Ascending aorta (tissue), 2 donors: ENCODE measurements around the gene TCAP. TPM values are rescaled to one million over a fixed set of nuclear protein-coding genes. Genes with fewer than 3 reads are reported as not detected.
A peak's percentile ranks its signal among the peaks of the same experiment; 100 is the strongest.

ENCODE experiments used
- DNase-seq, 2 donors: peaks; one replicate each; pipeline ENCODE4 v3.0.0-alpha.2; 2019; ENCODE audit warnings: low spot score in 2 of 2
- H3K27ac ChIP-seq, 2 donors: fragments of 200-600 bp; sonication (generic); one replicate each; pipeline ENCODE4 v1.5.1; 2016 to 2017; ENCODE audit warnings: mild to moderate bottlenecking in 1 of 2
- H3K27me3 ChIP-seq: fragments of 200-600 bp; sonication (generic); one replicate; pipeline ENCODE4 v1.5.1; 2017
- H3K36me3 ChIP-seq, 2 donors: fragments of 200-600 bp; sonication (generic); one replicate each; pipeline ENCODE4 v1.5.1; 2016
- H3K4me1 ChIP-seq, 2 donors: fragments of 200-600 bp; sonication (generic); one replicate each; pipeline ENCODE4 v1.5.1; 2016 to 2017; ENCODE audit warnings: mild to moderate bottlenecking in 1 of 2
- H3K4me3 ChIP-seq, 2 donors: fragments of 200-600 bp; sonication (generic); one replicate each; pipeline ENCODE4 v1.5.1; 2016 to 2017; ENCODE audit warnings: mild to moderate bottlenecking in 1 of 2
- H3K9me3 ChIP-seq, 2 donors: fragments of 200-600 bp; sonication (generic); one replicate each; pipeline ENCODE4 v1.5.1; 2016
- CTCF ChIP-seq, 3 experiments: fragments of 200-600 bp in 2 of 3; fragments of 450-650 bp in 1 of 3; sonication (generic) in 2 of 3; IDR thresholded peaks; one replicate each; pipeline ENCODE4 v1.5.1; 2016 to 2019; ENCODE audit warnings: antibody characterized with exemption in 3 of 3, mild to moderate bottlenecking in 1 of 3, moderate library complexity in 1 of 3
- intact Hi-C: fragments of 100-400 bp; cut with DNase I; formaldehyde crosslinking; loops from one replicate; pipeline ENCODE4 v1.15.1; 2023
- total RNA-seq: library from RNA; depleted of rRNA; stranded (reverse); fragments of >200 nt; gene quantifications from one replicate; pipeline ENCODE4 v1.1.0, GENCODE V29; 2016

The TCAP gene
- total RNA-seq, 1 donor from 2014 or later, result not detected

- H3K36me3 ChIP-seq, result no peaks in the 10 kb centered on the region
- TF ChIP-seq CTCF (IDR thresholded peaks at IDR 0.05), result no peak
- H3K27me3 ChIP-seq, result peaks cover 13% of the 10 kb centered on the region
- DNase-seq, result no peak
- H3K9me3 ChIP-seq, result no peaks in the 10 kb centered on the region
- no peak overlapping the region for H3K4me3 ChIP-seq
- peaks cover 7 to 13% of the 10 kb centered on the region in 2 donors for H3K4me1 ChIP-seq
- H3K27ac ChIP-seq, result no peak overlapping the region
- intact Hi-C loops, result no loop called here
Observed at GRCh38 chr17:39624313-39624712, 40.8 kb upstream of the TCAP start.

- no peak for TF ChIP-seq CTCF (IDR thresholded peaks at IDR 0.05)
- Histone ChIP-seq H3K36me3 (no peaks in the 10 kb centered on the region), H3K27ac (no peak overlapping the region), H3K4me1 (peaks cover 7 to 13% of the 10 kb centered on the region in 2 donors), H3K9me3 (no peaks in the 10 kb centered on the region), H3K27me3 (peaks cover 13% of the 10 kb centered on the region), H3K4me3 (no peak overlapping the region)
- intact Hi-C loops, result no loop called here
- peak in 1 of 2 donors; percentile 57 for DNase-seq
Observed at GRCh38 chr17:39625198-39625785, 39.9 kb upstream of the TCAP start.

GRCh38 chr17:39626171-39627046 is 38.7 kb upstream of the TCAP start, which contains the start of gene PPP1R1B:
Gene PPP1R1B (plus strand): TSS chr17:39626952. CDS start chr17:39627393, 441 bp downstream.
- TF ChIP-seq CTCF (IDR thresholded peaks at IDR 0.05), result no peak
- Histone ChIP-seq H3K36me3 (no peaks in the 10 kb centered on the region), H3K4me3 (peak within 1 kb of the TSS; percentile 22 to 38), H3K4me1 (peaks cover 7 to 13% of the 10 kb centered on the region in 2 donors), H3K27ac (no peak within 1 kb of the TSS), H3K9me3 (no peaks in the 10 kb centered on the region), H3K27me3 (peaks cover 13% of the 10 kb centered on the region)
- DNase-seq, result peak in 1 of 2 donors; percentile 59
- intact Hi-C loops, result no loop called here

- peak overlapping the region; percentile 22 to 38 for H3K4me3 ChIP-seq
- H3K9me3 ChIP-seq, result no peaks in the 10 kb centered on the region
- peaks cover 13% of the 10 kb centered on the region for H3K27me3 ChIP-seq
- TF ChIP-seq CTCF (IDR thresholded peaks at IDR 0.05), result no peak
- H3K27ac ChIP-seq, result no peak overlapping the region
- intact Hi-C loops, result no loop called here
- H3K36me3 ChIP-seq, result no peaks in the 10 kb centered on the region
- DNase-seq, result no peak
- peaks cover 7 to 13% of the 10 kb centered on the region in 2 donors for H3K4me1 ChIP-seq
Observed at GRCh38 chr17:39627047-39627711, 38.0 kb upstream of the TCAP start.

- no peaks in the 10 kb centered on the region for H3K36me3 ChIP-seq
- no peak overlapping the region for H3K4me3 ChIP-seq
- no peak overlapping the region for H3K27ac ChIP-seq
- TF ChIP-seq CTCF (IDR thresholded peaks at IDR 0.05), result no peak
- no peaks in the 10 kb centered on the region for H3K9me3 ChIP-seq
- H3K27me3 ChIP-seq, result peaks cover 13% of the 10 kb centered on the region
- DNase-seq, result no peak
- H3K4me1 ChIP-seq, result peaks cover 7 to 13% of the 10 kb centered on the region in 2 donors
- intact Hi-C loops, result no loop called here
Observed at GRCh38 chr17:39627712-39628516, 37.2 kb upstream of the TCAP start.
